Activated CD8-positive, alpha-beta memory T cell treated with anti-CD3 and anti-CD28 coated beads for 4 hours (primary cell): Measurements from ENCODE around the gene B3GAT3.
A peak's percentile ranks its signal among the peaks of the same experiment; 100 is the strongest.
"Not testable (repeated sequence)": the region's sequence is repeated elsewhere in the genome, so short reads cannot be mapped to it uniquely, and the experiment has no call there.

Source experiments
- DNase-seq, 2 donors: peaks; one replicate each; pipeline ENCODE4 v3.0.0-alpha.2; 2020; ENCODE audit warnings: low read depth in 2 of 2

The B3GAT3 gene

GRCh38 chr11:62579252-62579651 is 42.5 kb downstream of the B3GAT3 start:
- no peak for DNase-seq

- DNase-seq: no peak
Measured at GRCh38 chr11:62578541-62578940, 43.2 kb downstream of the B3GAT3 start.

GRCh38 chr11:62577046-62577714 is 44.6 kb downstream of the B3GAT3 start:
- no peak for DNase-seq

- DNase-seq: no peak
Measured at GRCh38 chr11:62575837-62576236, 45.9 kb downstream of the B3GAT3 start.

- DNase-seq: no peak
Measured at GRCh38 chr11:62575156-62575555, 46.6 kb downstream of the B3GAT3 start.

- no peak for DNase-seq
Measured at GRCh38 chr11:62574363-62575071, 47.3 kb downstream of the B3GAT3 start.

GRCh38 chr11:62573592-62574362 is 48.0 kb downstream of the B3GAT3 start, which contains the start of gene EEF1G:
Gene EEF1G, minus strand, starts transcription at chr11:62573891. Its CDS starts 49 bp downstream, at chr11:62573842.
- DNase-seq: peak; percentile 94 to 97

GRCh38 chr11:62573006-62573591 is 48.7 kb downstream of the B3GAT3 start:
- DNase-seq: no peak

- DNase-seq: no peak
Measured at GRCh38 chr11:62572431-62572830, 49.4 kb downstream of the B3GAT3 start.

- not testable (repeated sequence) for DNase-seq
Measured at GRCh38 chr11:62571493-62571892, 50.3 kb downstream of the B3GAT3 start.

GRCh38 chr11:62570903-62571302 is 50.9 kb downstream of the B3GAT3 start:
- DNase-seq: not testable (repeated sequence)

GRCh38 chr11:62569611-62570010 is 52.2 kb downstream of the B3GAT3 start:
- no peak for DNase-seq

GRCh38 chr11:62567018-62567633 is 54.7 kb downstream of the B3GAT3 start:
- DNase-seq: no peak

- DNase-seq: no peak
Measured at GRCh38 chr11:62566247-62566646, 55.5 kb downstream of the B3GAT3 start.
